OCI-LY7 (cell line): ENCODE data around the gene TOR1AIP1. TPM values are rescaled to one million over a fixed set of nuclear protein-coding genes. Genes with fewer than 3 reads are reported as not detected.

Experiments
- BruUV-seq: library from RNA; stranded (reverse); fragments of 400-500 nt; replicated peaks from 2 replicates; lab custom pipeline; 2021; lab: Mats Ljungman, UMichigan
- CTCF ChIA-PET: fragments of 300-600 bp; sonication (Branson Sonifier 250); formaldehyde crosslinking; loops from one replicate; lab custom pipeline; 2022; ENCODE audit warnings: antibody characterized with exemption; ENCODE audit not compliant: unreplicated experiment; lab: Charles Lee
- POLR2A ChIA-PET: fragments of 300-600 bp; sonication (Branson Sonifier 250); formaldehyde crosslinking; loops from one replicate; lab custom pipeline; 2022; ENCODE audit warnings: antibody characterized with exemption; lab: Charles Lee
- DNase-seq: peaks from one replicate; pipeline ENCODE4 v3.0.0-alpha.2; 2015; ENCODE audit warnings: low spot score
- H2AFZ ChIP-seq: fragments of 200-600 bp; sonication (generic), shearing (Covaris generic); 2 replicates; pipeline ENCODE4 v1.6.1; 2014; ENCODE audit warnings: mild to moderate bottlenecking, antibody characterized with exemption, low read length, moderate library complexity
- H3K27ac ChIP-seq: fragments of 200-600 bp; sonication (generic); 2 replicates; pipeline ENCODE4 v1.5.1; 2014; ENCODE audit warnings: mixed run types, low read depth, mild to moderate bottlenecking, moderate library complexity, low read length, inconsistent platforms; ENCODE audit not compliant: poor library complexity, severe bottlenecking
- H3K36me3 ChIP-seq: fragments of 200-600 bp; sonication (generic); 2 replicates; pipeline ENCODE4 v1.6.1; 2014; ENCODE audit warnings: mild to moderate bottlenecking, antibody characterized with exemption, low read length, moderate library complexity, mixed read lengths; ENCODE audit not compliant: insufficient read depth
- H3K4me1 ChIP-seq: fragments of 200-600 bp; sonication (generic); 2 replicates; pipeline ENCODE4 v1.5.1; 2014; ENCODE audit warnings: mild to moderate bottlenecking, low read length; ENCODE audit not compliant: insufficient read depth, poor library complexity, severe bottlenecking
- H3K4me2 ChIP-seq: fragments of 200-600 bp; sonication (generic); 2 replicates; pipeline ENCODE4 v1.6.1; 2014; ENCODE audit warnings: mild to moderate bottlenecking, low read length
- H3K4me3 ChIP-seq: fragments of 200-600 bp; sonication (generic); 2 replicates; pipeline ENCODE4 v1.5.1; 2014; ENCODE audit warnings: mild to moderate bottlenecking, low read depth, low read length; ENCODE audit not compliant: poor library complexity, severe bottlenecking
- H3K79me2 ChIP-seq: fragments of 200-600 bp; sonication (generic); 2 replicates; pipeline ENCODE4 v1.6.1; 2016; ENCODE audit warnings: low read depth, mild to moderate bottlenecking, low read length, moderate library complexity, mixed read lengths; ENCODE audit not compliant: insufficient read depth
- H3K9me2 ChIP-seq: fragments of 200-600 bp; sonication (generic); 2 replicates; pipeline ENCODE4 v1.6.1; 2016; ENCODE audit warnings: mild to moderate bottlenecking, low read length, mixed read lengths; ENCODE audit not compliant: insufficient read depth
- H3K9me3 ChIP-seq: fragments of 200-600 bp; sonication (generic); 2 replicates; pipeline ENCODE4 v1.6.1; 2014; ENCODE audit warnings: mild to moderate bottlenecking, mixed run types, low read length, mixed read lengths
- H4K20me1 ChIP-seq: fragments of 200-600 bp; sonication (generic); 2 replicates; pipeline ENCODE4 v1.6.1; 2014; ENCODE audit warnings: mild to moderate bottlenecking, antibody characterized with exemption, low read length, moderate library complexity, mixed read lengths; ENCODE audit not compliant: insufficient read depth
- CTCF ChIP-seq: fragments of 200-600 bp; sonication (generic); conservative IDR thresholded peaks from 2 replicates; pipeline ENCODE4 v1.5.1; 2014; ENCODE audit warnings: mild to moderate bottlenecking, antibody characterized with exemption, low read length, moderate library complexity, mixed read lengths
- EZH2phosphoT487 ChIP-seq: fragments of 200-600 bp; sonication (generic); IDR thresholded peaks from 2 replicates; pipeline ENCODE4 v1.6.1; 2018; ENCODE audit warnings: low read depth, borderline replicate concordance, mild to moderate bottlenecking, mixed run types, antibody characterized with exemption, low read length, moderate library complexity, mixed read lengths
- intact Hi-C: fragments of 100-400 bp; cut with micrococcal nuclease; formaldehyde crosslinking; loops from one replicate; pipeline ENCODE4 v1.10.0; 2022; ENCODE audit not compliant: unreplicated experiment
- total RNA-seq, 2 experiments: library from RNA; depleted of rRNA in 1 of 2; stranded (reverse); fragments of >200 nt in 1 of 2; shearing (Covaris generic) in 1 of 2; gene quantifications; 2 replicates each; pipeline ENCODE4 v1.2.3, GENCODE V29; 2014 to 2022

The TOR1AIP1 gene
- total RNA-seq, 2 experiments from 2014 or later = 11.0 to 14.5 TPM

GRCh38 chr1:179933219-179933618, 51.1 kb downstream of the TOR1AIP1 start:
- DNase-seq = no peak
- no peak overlapping the region for H3K4me2 ChIP-seq
- no peak overlapping the region for H3K4me3 ChIP-seq
- H3K9me3 ChIP-seq = no peaks in the 10 kb centered on the region
- H2AFZ ChIP-seq = no peak overlapping the region
- no peak for TF ChIP-seq EZH2phosphoT487
- no peaks in the 10 kb centered on the region for H3K79me2 ChIP-seq
- no peaks in the 10 kb centered on the region for H3K36me3 ChIP-seq
- H3K9me2 ChIP-seq = no peaks in the 10 kb centered on the region
- intact Hi-C loops = no loop called here
- no TSS peak for BruUV-seq
- ChIA-PET POLR2A (interaction anchor here (1.1 to 1.5 kb wide), 2 partner anchors 11 to 18 kb away, joined by 3 read pairs; no protein-coding TSS in a partner anchor), CTCF (no interaction called here)
- no peaks in the 10 kb centered on the region for H4K20me1 ChIP-seq
- H3K4me1 ChIP-seq = no peaks in the 10 kb centered on the region
- H3K27ac ChIP-seq = no peak overlapping the region

DNA sequence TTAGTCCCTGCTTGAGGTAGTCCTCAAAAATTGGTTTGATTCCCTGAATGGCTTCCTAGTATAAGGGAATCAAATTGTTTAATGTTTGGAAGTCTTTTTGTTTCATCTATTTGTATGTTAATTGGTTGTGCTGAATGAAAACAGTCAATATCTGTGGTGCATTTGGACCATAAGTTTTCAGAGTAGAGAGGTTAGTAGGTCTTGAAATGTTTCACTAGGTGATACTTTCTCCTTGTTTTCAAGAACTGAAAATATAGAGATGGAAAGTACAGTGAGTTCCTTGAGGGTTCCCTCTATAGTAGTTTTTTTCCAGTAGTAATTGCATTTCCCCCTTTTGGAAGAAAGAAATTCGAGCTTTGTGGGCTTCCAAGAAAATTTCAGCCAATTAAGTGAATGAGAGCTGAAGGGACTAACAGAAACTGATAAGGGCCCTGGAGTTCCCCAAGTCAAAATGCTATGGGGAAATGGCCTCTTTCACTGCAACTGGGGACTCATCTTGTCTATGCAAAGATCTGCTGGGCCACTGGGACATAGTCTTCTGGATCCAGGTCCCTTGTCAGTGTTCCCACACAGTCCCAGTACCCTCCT, 53.9 kb downstream of the TOR1AIP1 start:
- no peaks in the 10 kb centered on the region for H4K20me1 ChIP-seq
- intact Hi-C loops = no loop called here
- H3K9me3 ChIP-seq = no peaks in the 10 kb centered on the region
- H3K9me2 ChIP-seq = no peaks in the 10 kb centered on the region
- no peak overlapping the region for H3K4me3 ChIP-seq
- H3K79me2 ChIP-seq = no peaks in the 10 kb centered on the region
- BruUV-seq = no TSS peak
- no peak for DNase-seq
- TF ChIP-seq EZH2phosphoT487 = no peak
- TF ChIP-seq CTCF = no peak
- H2AFZ ChIP-seq = no peak overlapping the region
- POLR2A ChIA-PET = no interaction called here
- no peak overlapping the region for H3K27ac ChIP-seq
- H3K4me2 ChIP-seq = no peak overlapping the region
- H3K36me3 ChIP-seq = no peaks in the 10 kb centered on the region
- no peaks in the 10 kb centered on the region for H3K4me1 ChIP-seq
- CTCF ChIA-PET = no interaction called here

- no peaks in the 10 kb centered on the region for H3K79me2 ChIP-seq
- ChIA-PET CTCF (no interaction called here), POLR2A (interaction anchor here (1.0 to 3.3 kb wide), 4 partner anchors 14 to 94 kb away, joined by 3 to 11 read pairs (median 5); no protein-coding TSS in a partner anchor)
- H3K9me3 ChIP-seq = no peaks in the 10 kb centered on the region
- H3K9me2 ChIP-seq = no peaks in the 10 kb centered on the region
- H2AFZ ChIP-seq = no peak overlapping the region
- BruUV-seq = no TSS peak
- H3K36me3 ChIP-seq = no peaks in the 10 kb centered on the region
- TF ChIP-seq CTCF (no peak), EZH2phosphoT487 (no peak)
- DNase-seq = no peak
- H4K20me1 ChIP-seq = no peaks in the 10 kb centered on the region
- H3K27ac ChIP-seq = no peak overlapping the region
- H3K4me1 ChIP-seq = no peaks in the 10 kb centered on the region
- H3K4me3 ChIP-seq = no peak overlapping the region
- intact Hi-C loops = no loop called here
- no peak overlapping the region for H3K4me2 ChIP-seq
Observed at GRCh38 chr1:179937668-179938254, 55.7 kb downstream of the TOR1AIP1 start.
